IPS DF 4.7 (cell line): ENCODE data around the gene ADAMTS12.

ENCODE experiments used
- DNase-seq: peaks from one replicate; pipeline ENCODE4 v3.0.0-alpha.2; 2013; ENCODE audit warnings: low spot score; ENCODE audit errors: extremely low read depth

The ADAMTS12 gene

GRCh38 chr5:33487236-33487635 lies 404.6 kb downstream of the ADAMTS12 start:
- DNase-seq: no peak

GRCh38 chr5:33482335-33482734 lies 409.5 kb downstream of the ADAMTS12 start:
- DNase-seq: no peak

GRCh38 chr5:33480876-33481275 lies 410.9 kb downstream of the ADAMTS12 start:
- DNase-seq: no peak

GRCh38 chr5:33479311-33479710 lies 412.5 kb downstream of the ADAMTS12 start:
- DNase-seq: no peak

- DNase-seq: no peak
Measured at GRCh38 chr5:33477816-33478215, 414.0 kb downstream of the ADAMTS12 start.

GRCh38 chr5:33476992-33477391 lies 414.8 kb downstream of the ADAMTS12 start:
- no peak for DNase-seq

GRCh38 chr5:33475706-33476105 lies 416.1 kb downstream of the ADAMTS12 start:
- DNase-seq: no peak

GRCh38 chr5:33474931-33475499 lies 416.8 kb downstream of the ADAMTS12 start:
- no peak for DNase-seq

GRCh38 chr5:33474004-33474403 lies 417.8 kb downstream of the ADAMTS12 start:
- no peak for DNase-seq
